Measurements from ENCODE around the gene RNF31.
"Not testable (repeated sequence)": the region's sequence is repeated elsewhere in the genome, so short reads cannot be mapped to it uniquely, and the experiment has no call there.

RNF31 gene

GRCh38 chr14:24184104-24184970 is 37.0 kb downstream of the RNF31 start:
- DNase-seq: no peak

DNA sequence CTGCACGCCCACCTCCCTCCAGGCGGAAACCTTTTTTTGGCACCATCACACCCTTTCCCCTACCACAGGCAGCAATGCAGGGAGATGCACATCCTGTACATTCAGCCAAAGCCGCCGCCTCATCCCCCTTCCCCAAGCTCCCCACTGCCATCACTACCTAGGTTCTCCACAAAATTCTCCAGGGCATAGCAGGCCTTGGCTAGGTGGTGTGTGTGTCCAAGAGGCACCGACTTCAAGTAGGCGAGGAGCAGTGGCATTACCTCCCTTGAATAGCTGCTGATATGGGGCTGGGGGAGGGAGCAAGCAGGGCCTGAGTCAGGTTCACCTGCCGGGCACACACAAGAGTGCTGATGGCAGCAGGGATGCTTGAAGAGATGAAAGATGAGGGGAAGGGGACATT is 37.7 kb downstream of the RNF31 start:
- DNase-seq: no peak

DNA sequence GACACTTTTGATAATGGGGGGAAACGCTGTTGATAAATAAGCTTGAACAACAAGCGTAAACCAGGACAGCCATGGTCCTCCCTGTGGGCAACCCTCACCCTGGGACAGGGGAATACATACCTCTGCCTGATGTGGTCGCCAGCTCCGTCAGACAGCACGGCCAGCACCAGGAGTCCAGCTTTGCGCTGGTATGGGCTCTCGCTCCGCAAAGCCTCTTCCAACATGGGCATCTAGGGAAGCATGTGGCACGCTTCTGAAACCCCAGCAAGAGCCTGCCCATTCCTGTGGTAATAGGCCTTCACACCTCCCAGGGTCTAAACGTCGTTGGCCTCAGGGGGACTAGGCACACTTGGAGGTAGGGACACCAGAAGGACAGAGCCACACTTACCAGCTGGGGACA is 38.4 kb downstream of the RNF31 start:
- DNase-seq: no peak

- no peak for DNase-seq
These were observed 39.7 kb downstream of the RNF31 start for GRCh38 chr14:24186831-24187538.

GRCh38 chr14:24187539-24187915 is 40.2 kb downstream of the RNF31 start:
- DNase-seq: no peak

- peak; percentile 96 to 97 for DNase-seq
These were observed 41.2 kb downstream of the RNF31 start, which contains the start of gene IPO4 for GRCh38 chr14:24188251-24189058. TSS of gene IPO4 (minus strand) at chr14:24188816. CDS start at chr14:24188787, 29 bp downstream.

DNA sequence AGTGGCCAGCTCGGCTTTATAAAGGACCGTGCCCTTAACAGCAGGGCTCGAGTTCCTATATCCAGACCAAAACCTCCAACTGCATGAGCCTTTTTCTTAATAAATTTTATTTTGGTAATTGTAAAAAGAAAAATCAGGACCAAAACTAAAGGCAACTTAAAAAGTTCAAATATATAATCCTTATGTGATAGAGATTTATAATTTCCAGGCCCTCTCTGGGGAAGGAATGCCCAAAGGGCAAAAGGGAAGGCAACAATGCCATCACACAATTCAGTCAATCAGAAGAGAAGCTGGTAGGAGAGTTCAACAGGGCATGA is 41.7 kb downstream of the RNF31 start:
- DNase-seq: no peak

- DNase-seq: no peak
These were observed 42.2 kb downstream of the RNF31 start for GRCh38 chr14:24189460-24189859.

- DNase-seq: no peak
These were observed 43.1 kb downstream of the RNF31 start for GRCh38 chr14:24190416-24190815.

GRCh38 chr14:24192933-24193332 is 45.6 kb downstream of the RNF31 start:
- DNase-seq: no peak

DNA sequence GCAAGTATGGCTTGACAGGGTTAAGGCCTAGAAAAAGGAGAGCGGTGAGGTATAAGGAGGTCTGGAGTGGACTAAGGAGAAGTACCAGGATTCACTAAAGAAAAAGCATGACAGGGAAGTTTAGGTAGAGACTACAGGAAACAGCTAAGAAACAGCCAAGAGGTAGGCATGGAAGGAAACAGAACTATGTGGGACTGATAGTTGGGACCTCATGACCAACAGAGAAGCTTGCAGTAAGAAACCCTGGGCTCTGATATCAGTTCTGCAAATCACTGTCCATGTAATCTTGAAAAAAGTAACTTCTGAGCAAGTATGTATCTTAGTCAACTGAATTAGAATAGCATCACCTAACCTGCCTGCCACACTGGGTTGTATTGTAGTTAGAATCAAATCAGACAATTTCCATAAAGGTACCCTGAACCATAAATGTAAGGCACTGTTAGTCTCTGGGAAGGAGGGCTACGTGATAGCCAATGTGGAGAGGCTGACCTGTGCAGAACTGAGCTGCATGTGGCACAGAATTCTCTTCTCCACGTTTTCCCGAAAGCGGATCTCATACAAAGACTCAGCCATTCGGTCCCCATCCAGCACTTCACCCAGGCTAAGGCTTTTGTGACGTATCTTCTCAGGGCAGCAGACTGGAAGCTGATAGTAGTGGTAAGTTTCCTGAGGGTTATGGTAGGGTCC is 47.0 kb downstream of the RNF31 start:
- DNase-seq: no peak

DNA sequence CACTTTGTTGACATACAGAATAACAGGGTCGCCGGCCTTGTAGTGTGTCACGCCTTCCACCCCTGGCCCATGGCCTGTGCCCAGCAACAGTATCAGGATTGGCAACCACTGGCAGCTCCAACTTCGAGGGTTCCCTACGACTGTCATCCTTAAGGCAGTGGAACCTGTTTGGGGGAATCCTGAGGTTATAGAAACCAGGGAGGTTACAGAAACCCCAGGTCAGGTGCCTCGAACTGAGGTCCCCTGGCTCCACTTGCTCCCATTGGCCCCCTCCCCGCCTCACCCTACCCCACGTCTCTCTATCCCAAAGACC is 47.5 kb downstream of the RNF31 start:
- DNase-seq: no peak

DNA sequence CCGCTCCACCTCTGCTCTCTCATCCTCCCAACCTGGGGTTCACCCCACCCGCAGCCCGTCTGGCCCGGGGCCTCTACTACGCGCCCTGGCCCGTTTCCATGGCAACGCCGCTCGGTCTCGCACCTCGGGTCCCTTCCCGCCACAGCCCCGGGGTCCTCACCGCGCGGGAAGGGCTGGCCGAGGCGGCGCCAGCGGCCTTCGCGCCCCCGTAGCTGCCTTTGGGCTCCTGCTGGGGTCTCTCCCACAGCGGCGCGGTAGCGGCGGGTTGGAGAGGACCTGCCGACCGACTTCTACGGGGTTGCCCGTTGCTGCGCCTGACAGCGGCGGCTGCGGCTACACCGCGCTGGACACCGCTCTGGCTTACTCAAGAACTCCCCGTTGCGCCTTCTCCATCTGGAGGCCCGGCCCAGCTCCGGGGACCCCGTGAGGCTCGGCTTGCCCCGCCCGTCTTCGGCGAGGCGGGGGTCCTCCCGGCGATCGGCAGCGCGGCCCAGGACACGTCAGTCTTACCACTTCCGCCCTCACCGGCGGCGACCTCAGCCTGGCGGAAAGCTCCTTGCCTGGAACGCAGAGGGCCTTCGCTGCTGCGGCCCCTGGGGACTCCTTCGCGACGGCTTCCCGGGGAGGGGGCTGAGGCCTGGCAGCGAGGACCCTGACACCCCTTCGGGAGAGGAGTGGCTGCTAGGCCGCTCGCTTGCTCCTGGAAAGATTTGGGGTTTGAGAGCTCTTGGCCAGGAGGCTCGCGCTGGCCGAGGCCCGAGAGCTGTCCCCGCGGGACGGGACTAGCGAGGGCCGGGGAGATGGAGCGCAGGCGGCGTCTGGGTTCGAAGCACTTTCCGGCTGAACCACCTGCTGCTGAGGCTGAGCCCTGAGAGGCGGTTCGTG is 48.1 kb downstream of the RNF31 start, which contains the start of gene TM9SF1:
Gene TM9SF1, minus strand, starts transcription at position 256 of the 885 bp plus-strand sequence. CDS start 422 bp downstream, outside the sequence.
- peak; percentile 91 to 92 for DNase-seq

GRCh38 chr14:24196071-24197055 is 49.1 kb downstream of the RNF31 start:
- DNase-seq: no peak

GRCh38 chr14:24197056-24197450 is 49.8 kb downstream of the RNF31 start:
- no peak for DNase-seq

GRCh38 chr14:24198814-24199524 is 51.7 kb downstream of the RNF31 start:
- no peak for DNase-seq

- DNase-seq: not testable (repeated sequence)
These were observed 55.2 kb downstream of the RNF31 start for GRCh38 chr14:24202538-24202937.

DNA sequence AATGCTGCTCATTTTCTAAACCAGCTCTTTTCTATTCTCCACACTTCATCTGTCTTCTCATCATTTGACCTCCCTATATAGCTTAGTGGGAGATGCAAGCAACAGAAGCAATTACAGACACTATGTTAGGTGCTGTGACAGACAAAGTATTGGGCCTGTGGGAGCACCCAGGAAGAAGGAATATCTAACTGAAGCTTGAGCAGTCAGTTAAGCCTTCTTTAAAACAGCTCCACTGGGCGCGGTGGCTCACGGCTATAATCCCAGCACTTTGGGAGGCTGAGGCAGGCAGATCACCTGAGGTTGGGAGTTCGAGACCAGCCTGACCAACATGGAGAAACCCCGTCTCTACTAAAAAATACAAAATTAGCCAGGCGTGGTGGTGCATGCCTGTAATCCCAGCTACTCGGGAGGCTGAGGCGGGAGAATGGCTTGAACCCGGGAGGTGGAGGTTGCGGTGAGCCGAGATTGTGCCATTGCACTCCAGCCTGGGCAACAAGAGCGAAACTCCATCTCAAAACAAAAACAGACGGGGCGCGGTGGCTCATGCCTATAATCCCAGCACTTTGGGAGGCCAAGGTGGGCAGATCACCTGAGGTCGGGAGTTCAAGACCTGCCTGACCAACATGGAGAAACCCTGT is 56.1 kb downstream of the RNF31 start:
- DNase-seq: not testable (repeated sequence)

Data from CD4-positive, alpha-beta T cell treated with Interferon alpha-2 for 1 hour (primary cell).